C4-2B (cell line): ENCODE results near the gene IL1RAPL2.

Source experiments
- ZFX ChIP-seq: fragments of 450-650 bp; IDR thresholded peaks from 2 replicates; pipeline ENCODE4 v1.6.1; 2017
- TF ChIP-seq, protein P1 (sequence below): fragments of 450-650 bp; conservative IDR thresholded peaks from 2 replicates; pipeline ENCODE4 v1.5.1; 2017; ENCODE audit warnings: mild to moderate bottlenecking

DNA sequence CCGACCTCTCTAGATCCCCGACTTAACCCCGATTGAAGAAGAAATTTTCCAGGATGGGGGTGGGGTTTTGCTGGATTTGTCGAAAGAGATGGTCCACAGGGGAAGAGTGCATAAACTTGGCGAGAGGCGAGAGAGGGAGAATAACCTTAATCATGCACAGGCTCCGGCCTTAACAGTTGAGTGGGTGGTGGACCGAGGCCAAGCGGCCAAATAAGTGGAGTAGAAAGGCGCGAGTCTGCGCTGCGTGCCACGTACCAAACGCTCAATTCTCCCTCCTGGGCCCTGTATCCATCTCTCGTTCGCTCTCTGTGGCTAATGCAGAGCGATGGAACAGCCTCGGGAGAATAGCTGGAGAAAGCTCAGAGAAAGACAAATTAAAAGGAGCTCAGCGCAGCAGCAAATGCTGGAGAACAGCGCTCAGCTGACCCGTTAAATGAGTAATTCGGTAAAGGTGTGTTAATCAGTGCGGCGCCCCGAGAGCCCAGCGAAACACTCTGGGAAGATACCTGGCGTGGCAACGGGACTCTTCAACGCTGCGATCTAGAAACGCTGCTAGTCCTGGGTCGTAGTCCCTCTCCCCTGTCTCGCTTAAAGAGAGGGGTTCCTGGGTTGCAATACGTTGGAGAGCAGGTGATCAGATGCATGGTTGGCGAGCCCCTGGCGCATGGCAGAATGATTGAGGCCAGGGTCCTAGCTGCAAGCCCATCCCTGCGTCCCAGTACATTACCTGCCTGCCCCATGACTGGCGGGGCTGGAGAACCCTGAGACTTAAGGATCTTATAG, 887 bp upstream of the IL1RAPL2 start:
- TF ChIP-seq, protein P1, sequence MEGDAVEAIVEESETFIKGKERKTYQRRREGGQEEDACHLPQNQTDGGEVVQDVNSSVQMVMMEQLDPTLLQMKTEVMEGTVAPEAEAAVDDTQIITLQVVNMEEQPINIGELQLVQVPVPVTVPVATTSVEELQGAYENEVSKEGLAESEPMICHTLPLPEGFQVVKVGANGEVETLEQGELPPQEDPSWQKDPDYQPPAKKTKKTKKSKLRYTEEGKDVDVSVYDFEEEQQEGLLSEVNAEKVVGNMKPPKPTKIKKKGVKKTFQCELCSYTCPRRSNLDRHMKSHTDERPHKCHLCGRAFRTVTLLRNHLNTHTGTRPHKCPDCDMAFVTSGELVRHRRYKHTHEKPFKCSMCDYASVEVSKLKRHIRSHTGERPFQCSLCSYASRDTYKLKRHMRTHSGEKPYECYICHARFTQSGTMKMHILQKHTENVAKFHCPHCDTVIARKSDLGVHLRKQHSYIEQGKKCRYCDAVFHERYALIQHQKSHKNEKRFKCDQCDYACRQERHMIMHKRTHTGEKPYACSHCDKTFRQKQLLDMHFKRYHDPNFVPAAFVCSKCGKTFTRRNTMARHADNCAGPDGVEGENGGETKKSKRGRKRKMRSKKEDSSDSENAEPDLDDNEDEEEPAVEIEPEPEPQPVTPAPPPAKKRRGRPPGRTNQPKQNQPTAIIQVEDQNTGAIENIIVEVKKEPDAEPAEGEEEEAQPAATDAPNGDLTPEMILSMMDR = no peak
- no peak for TF ChIP-seq ZFX
